ENCODE data around the gene ARHGAP4.

ARHGAP4 gene

GRCh38 chrX:153927922-153928760 lies 2.1 kb upstream of the ARHGAP4 start:
- peak; percentile 82 to 94 for DNase-seq (ENCODE audit: low read depth in 1 of 2, low spot score in 1 of 2)

GRCh38 chrX:153927672-153927921 lies 1.5 kb upstream of the ARHGAP4 start:
- no peak for DNase-seq (ENCODE audit: low read depth in 1 of 2, low spot score in 1 of 2)

- peak; percentile 43 to 65 for DNase-seq (ENCODE audit: low read depth in 1 of 2, low spot score in 1 of 2)
Measured at GRCh38 chrX:153926858-153927671, 1.0 kb upstream of the ARHGAP4 start.

GRCh38 chrX:153926552-153926857 lies 441 bp upstream of the ARHGAP4 start:
- no peak for DNase-seq (ENCODE audit: low read depth in 1 of 2, low spot score in 1 of 2)

GRCh38 chrX:153925387-153925738 lies 701 bp downstream of the ARHGAP4 start:
- no peak for DNase-seq (ENCODE audit: low read depth in 1 of 2, low spot score in 1 of 2)

- DNase-seq (ENCODE audit: low read depth in 1 of 2, low spot score in 1 of 2): peak in 1 of 2 donors; percentile 11
Measured at GRCh38 chrX:153924149-153924861, 1.8 kb downstream of the ARHGAP4 start.

- DNase-seq (ENCODE audit: low read depth in 1 of 2, low spot score in 1 of 2): no peak
Measured at GRCh38 chrX:153922932-153923857, 2.9 kb downstream of the ARHGAP4 start.

- DNase-seq (ENCODE audit: low read depth in 1 of 2, low spot score in 1 of 2): no peak
Measured at GRCh38 chrX:153921511-153922446, 4.3 kb downstream of the ARHGAP4 start.

GRCh38 chrX:153921070-153921469 lies 5.0 kb downstream of the ARHGAP4 start:
- DNase-seq (ENCODE audit: low read depth in 1 of 2, low spot score in 1 of 2): no peak

- DNase-seq (ENCODE audit: low read depth in 1 of 2, low spot score in 1 of 2): no peak
Measured at GRCh38 chrX:153920546-153920945, 5.5 kb downstream of the ARHGAP4 start.

- DNase-seq (ENCODE audit: low read depth in 1 of 2, low spot score in 1 of 2): no peak
Measured at GRCh38 chrX:153919281-153919680, 6.8 kb downstream of the ARHGAP4 start.

GRCh38 chrX:153917869-153918268 lies 8.2 kb downstream of the ARHGAP4 start:
- no peak for DNase-seq (ENCODE audit: low read depth in 1 of 2, low spot score in 1 of 2)

GRCh38 chrX:153913701-153914100 lies 12.4 kb downstream of the ARHGAP4 start:
- DNase-seq (ENCODE audit: low read depth in 1 of 2, low spot score in 1 of 2): no peak

GRCh38 chrX:153913211-153913610 lies 12.9 kb downstream of the ARHGAP4 start:
- no peak for DNase-seq (ENCODE audit: low read depth in 1 of 2, low spot score in 1 of 2)

GRCh38 chrX:153911798-153912197 lies 14.3 kb downstream of the ARHGAP4 start:
- DNase-seq (ENCODE audit: low read depth in 1 of 2, low spot score in 1 of 2): no peak

- no peak for DNase-seq (ENCODE audit: low read depth in 1 of 2, low spot score in 1 of 2)
Measured at GRCh38 chrX:153910446-153910845, 15.6 kb downstream of the ARHGAP4 start.

GRCh38 chrX:153909980-153910360 lies 16.1 kb downstream of the ARHGAP4 start:
- DNase-seq (ENCODE audit: low read depth in 1 of 2, low spot score in 1 of 2): no peak

- DNase-seq (ENCODE audit: low read depth in 1 of 2, low spot score in 1 of 2): no peak
Measured at GRCh38 chrX:153909024-153909979, 16.8 kb downstream of the ARHGAP4 start.
